Measurements from ENCODE around the gene EYA2. TPM values are rescaled to one million over a fixed set of nuclear protein-coding genes. Genes with fewer than 3 reads are reported as not detected.

The EYA2 gene
- total and polyA plus RNA-seq, 2 experiments from 2014 or later = 0.18 TPM; not detected in 1

GRCh38 chr20:47216819-47217410, 322.3 kb downstream of the EYA2 start:
- Histone ChIP-seq H3K4me3 (no peak overlapping the region), H3K27me3 (replicated peaks; ENCODE audit: insufficient read depth) (no peaks in the 10 kb centered on the region), H3F3A (ENCODE audit: insufficient read depth) (no peaks in the 10 kb centered on the region), H2AFZ (no peak overlapping the region), H3K36me3 (ENCODE audit: low read depth) (peaks cover 7% of the 10 kb centered on the region; the same call in 1 of the 2 replicates), H3K4me2 (ENCODE audit: unreplicated experiment) (no peak overlapping the region), H3K4me1 (ENCODE audit: insufficient read depth) (no peaks in the 10 kb centered on the region), H3K9me3 (ENCODE audit: low read depth) (no peaks in the 10 kb centered on the region), H4K20me1 (ENCODE audit: insufficient read depth) (no peaks in the 10 kb centered on the region), H3K9ac (no peak overlapping the region), H3K27ac (no peak overlapping the region), H3K79me2 (ENCODE audit: insufficient read depth) (peaks cover 19% of the 10 kb centered on the region; the same call in 1 of the 2 replicates), H3K9me2 (ENCODE audit: insufficient read depth) (no peaks in the 10 kb centered on the region)
- TF ChIP-seq EZH2phosphoT487 (IDR thresholded peaks at IDR 0.05; ENCODE audit: insufficient read depth, low read depth) = no peak
- TF ChIP-seq EZH2 (IDR thresholded peaks at IDR 0.05; ENCODE audit: insufficient read depth, poor library complexity, severe bottlenecking) = no peak
- 91 to 93% methylated on average over 7 of the region's 7 CpGs for WGBS, 2 experiments (ENCODE audit: low coverage in 1 of 2, low lambda C conversion rate in 2 of 2, missing lambda C conversion rate in 2 of 2)
- in situ Hi-C loops (cut with MboI) = no loop called here
- no peak for DNase-seq

- no peaks in the 10 kb centered on the region for H3K27me3 ChIP-seq (replicated peaks; ENCODE audit: insufficient read depth)
- WGBS, 2 experiments (ENCODE audit: low coverage in 1 of 2, low lambda C conversion rate in 2 of 2, missing lambda C conversion rate in 2 of 2) = 93 to 94% methylated on average over 11 to 12 of the region's 12 CpGs
Observed at GRCh38 chr20:47217482-47218446, 323.1 kb downstream of the EYA2 start.

GRCh38 chr20:47220161-47220582, 325.5 kb downstream of the EYA2 start:
- Histone ChIP-seq H3K9me3 (ENCODE audit: low read depth) (no peaks in the 10 kb centered on the region), H3K4me2 (ENCODE audit: unreplicated experiment) (no peak overlapping the region), H3K4me1 (ENCODE audit: insufficient read depth) (no peaks in the 10 kb centered on the region), H3K4me3 (no peak overlapping the region), H3F3A (ENCODE audit: insufficient read depth) (no peaks in the 10 kb centered on the region), H3K9ac (no peak overlapping the region), H3K9me2 (ENCODE audit: insufficient read depth) (no peaks in the 10 kb centered on the region), H4K20me1 (ENCODE audit: insufficient read depth) (no peaks in the 10 kb centered on the region), H3K27ac (no peak overlapping the region), H3K27me3 (replicated peaks; ENCODE audit: insufficient read depth) (no peaks in the 10 kb centered on the region), H3K79me2 (ENCODE audit: insufficient read depth) (peaks cover 17% of the 10 kb centered on the region; the same call in 1 of the 2 replicates), H2AFZ (no peak overlapping the region), H3K36me3 (ENCODE audit: low read depth) (peaks cover 13% of the 10 kb centered on the region)
- DNase-seq = peak; percentile 49
- in situ Hi-C loops (cut with MboI) = no loop called here
- TF ChIP-seq EZH2phosphoT487 (IDR thresholded peaks at IDR 0.05; ENCODE audit: insufficient read depth, low read depth) = no peak
- TF ChIP-seq EZH2 (IDR thresholded peaks at IDR 0.05; ENCODE audit: insufficient read depth, poor library complexity, severe bottlenecking) = no peak
- 88 to 90% methylated on average over 8 of the region's 8 CpGs for WGBS, 2 experiments (ENCODE audit: low coverage in 1 of 2, low lambda C conversion rate in 2 of 2, missing lambda C conversion rate in 2 of 2)

More at GRCh38 chr20:47217482-47218446, 323.1 kb downstream of the EYA2 start:
- Histone ChIP-seq H3K27ac (no peak overlapping the region), H3K4me1 (ENCODE audit: insufficient read depth) (no peaks in the 10 kb centered on the region), H3K4me2 (ENCODE audit: unreplicated experiment) (no peak overlapping the region), H3K9me2 (ENCODE audit: insufficient read depth) (no peaks in the 10 kb centered on the region), H3K9me3 (ENCODE audit: low read depth) (no peaks in the 10 kb centered on the region), H3F3A (ENCODE audit: insufficient read depth) (no peaks in the 10 kb centered on the region), H3K9ac (no peak overlapping the region), H3K79me2 (ENCODE audit: insufficient read depth) (peaks cover 19% of the 10 kb centered on the region; the same call in 1 of the 2 replicates), H3K36me3 (ENCODE audit: low read depth) (peaks cover 2% of the 10 kb centered on the region), H3K4me3 (no peak overlapping the region), H4K20me1 (ENCODE audit: insufficient read depth) (no peaks in the 10 kb centered on the region), H2AFZ (no peak overlapping the region)
- DNase-seq = no peak
- in situ Hi-C loops (cut with MboI) = no loop called here
- TF ChIP-seq EZH2phosphoT487 (IDR thresholded peaks at IDR 0.05; ENCODE audit: insufficient read depth, low read depth) (no peak), EZH2 (IDR thresholded peaks at IDR 0.05; ENCODE audit: insufficient read depth, poor library complexity, severe bottlenecking) (no peak)

GRCh38 chr20:47221036-47221625, 326.5 kb downstream of the EYA2 start:
- in situ Hi-C loops (cut with MboI) = no loop called here
- no peaks in the 10 kb centered on the region for H3K9me3 ChIP-seq (ENCODE audit: low read depth)
- H3K4me3 ChIP-seq = no peak overlapping the region
- H3K4me2 ChIP-seq (ENCODE audit: unreplicated experiment) = no peak overlapping the region
- no peak overlapping the region for H3K27ac ChIP-seq
- H3K4me1 ChIP-seq (ENCODE audit: insufficient read depth) = no peaks in the 10 kb centered on the region
- no peaks in the 10 kb centered on the region for H3K9me2 ChIP-seq (ENCODE audit: insufficient read depth)
- no peaks in the 10 kb centered on the region for H3F3A ChIP-seq (ENCODE audit: insufficient read depth)
- peaks cover 13% of the 10 kb centered on the region for H3K36me3 ChIP-seq (ENCODE audit: low read depth)
- no peak for DNase-seq
- no peaks in the 10 kb centered on the region for H4K20me1 ChIP-seq (ENCODE audit: insufficient read depth)
- no peaks in the 10 kb centered on the region for H3K27me3 ChIP-seq (replicated peaks; ENCODE audit: insufficient read depth)
- no peak overlapping the region for H3K9ac ChIP-seq
- WGBS, 2 experiments (ENCODE audit: low coverage in 1 of 2, low lambda C conversion rate in 2 of 2, missing lambda C conversion rate in 2 of 2) = 90 to 94% methylated on average over 16 of the region's 16 CpGs
- no peak for TF ChIP-seq EZH2phosphoT487 (IDR thresholded peaks at IDR 0.05; ENCODE audit: insufficient read depth, low read depth)
- no peak for TF ChIP-seq EZH2 (IDR thresholded peaks at IDR 0.05; ENCODE audit: insufficient read depth, poor library complexity, severe bottlenecking)
- 0 out of 2 replicates have a peak, but pooled peaks cover 10% of the 10 kb centered on the region for H3K79me2 ChIP-seq (ENCODE audit: insufficient read depth)
- H2AFZ ChIP-seq = no peak overlapping the region

All from GM23248 (cell line).